22Rv1 (cell line): ENCODE results near the gene WFDC10B.
"Not testable (repeated sequence)": the region's sequence is repeated elsewhere in the genome, so short reads cannot be mapped to it uniquely, and the experiment has no call there.

Experiments used
- ZFX ChIP-seq: fragments of 450-650 bp; IDR thresholded peaks from 2 replicates; pipeline ENCODE4 v1.6.1; 2017; ENCODE audit warnings: antibody characterized with exemption, borderline replicate concordance
- TF ChIP-seq, protein P1 (sequence below): fragments of 450-650 bp; IDR thresholded peaks from 2 replicates; pipeline ENCODE4 v1.5.1; 2017; ENCODE audit warnings: mild to moderate bottlenecking

DNA sequence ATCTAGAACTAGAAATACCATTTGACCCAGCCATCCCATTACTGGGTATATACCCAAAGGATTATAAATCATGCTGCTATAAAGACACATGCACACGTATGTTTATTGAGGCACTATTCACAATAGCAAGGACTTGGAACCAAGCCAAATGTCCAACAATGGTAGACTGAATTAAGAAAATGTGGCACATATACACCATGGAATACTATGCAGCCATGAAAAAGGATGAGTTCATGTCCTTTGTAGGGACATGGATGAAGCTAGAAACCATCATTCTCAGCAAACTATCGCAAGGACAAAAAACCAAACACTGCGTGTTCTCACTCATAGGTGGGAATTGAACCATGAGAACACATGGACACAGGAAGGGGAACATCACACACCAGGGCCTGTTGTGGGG, 47.8 kb downstream of the WFDC10B start:
- TF ChIP-seq, protein P1, sequence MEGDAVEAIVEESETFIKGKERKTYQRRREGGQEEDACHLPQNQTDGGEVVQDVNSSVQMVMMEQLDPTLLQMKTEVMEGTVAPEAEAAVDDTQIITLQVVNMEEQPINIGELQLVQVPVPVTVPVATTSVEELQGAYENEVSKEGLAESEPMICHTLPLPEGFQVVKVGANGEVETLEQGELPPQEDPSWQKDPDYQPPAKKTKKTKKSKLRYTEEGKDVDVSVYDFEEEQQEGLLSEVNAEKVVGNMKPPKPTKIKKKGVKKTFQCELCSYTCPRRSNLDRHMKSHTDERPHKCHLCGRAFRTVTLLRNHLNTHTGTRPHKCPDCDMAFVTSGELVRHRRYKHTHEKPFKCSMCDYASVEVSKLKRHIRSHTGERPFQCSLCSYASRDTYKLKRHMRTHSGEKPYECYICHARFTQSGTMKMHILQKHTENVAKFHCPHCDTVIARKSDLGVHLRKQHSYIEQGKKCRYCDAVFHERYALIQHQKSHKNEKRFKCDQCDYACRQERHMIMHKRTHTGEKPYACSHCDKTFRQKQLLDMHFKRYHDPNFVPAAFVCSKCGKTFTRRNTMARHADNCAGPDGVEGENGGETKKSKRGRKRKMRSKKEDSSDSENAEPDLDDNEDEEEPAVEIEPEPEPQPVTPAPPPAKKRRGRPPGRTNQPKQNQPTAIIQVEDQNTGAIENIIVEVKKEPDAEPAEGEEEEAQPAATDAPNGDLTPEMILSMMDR = not testable (repeated sequence)
- TF ChIP-seq ZFX = not testable (repeated sequence)
